Kidney epithelial cell (primary cell): ENCODE data around the gene OR10A3. TPM values are rescaled to one million over a fixed set of nuclear protein-coding genes. Genes with fewer than 3 reads are reported as not detected.
"Not testable (repeated sequence)": the region's sequence is repeated elsewhere in the genome, so short reads cannot be mapped to it uniquely, and the experiment has no call there.

Experiments used
- DNase-seq: peaks from one replicate; pipeline ENCODE4 v3.0.0-alpha.2; 2010; ENCODE audit warnings: low read depth
- H3K27me3 ChIP-seq: 2 replicates; pipeline ENCODE4 v1.6.0; 2011; ENCODE audit warnings: low read length; ENCODE audit not compliant: control insufficient read depth, insufficient read depth
- H3K36me3 ChIP-seq: 2 replicates; pipeline ENCODE4 v1.5.1; 2011; ENCODE audit warnings: low read length; ENCODE audit not compliant: control insufficient read depth, insufficient read depth
- H3K4me3 ChIP-seq: 2 replicates; pipeline ENCODE4 v1.5.1; 2011; ENCODE audit warnings: low read depth, mild to moderate bottlenecking, control low read depth, low read length
- total RNA-seq: library from RNA; depleted of rRNA; stranded (reverse); fragments of >200 nt; gene quantifications from 2 replicates; pipeline ENCODE4 v1.2.3, GENCODE V29; 2015
- TF ChIP-seq, protein P1 (sequence below): IDR thresholded peaks from 2 replicates; pipeline ENCODE4 v1.5.1; 2011; ENCODE audit warnings: mild to moderate bottlenecking, moderate library complexity, low read length, control low read depth, inconsistent platforms; ENCODE audit not compliant: insufficient read depth, poor library complexity, severe bottlenecking

OR10A3 gene, protein sequence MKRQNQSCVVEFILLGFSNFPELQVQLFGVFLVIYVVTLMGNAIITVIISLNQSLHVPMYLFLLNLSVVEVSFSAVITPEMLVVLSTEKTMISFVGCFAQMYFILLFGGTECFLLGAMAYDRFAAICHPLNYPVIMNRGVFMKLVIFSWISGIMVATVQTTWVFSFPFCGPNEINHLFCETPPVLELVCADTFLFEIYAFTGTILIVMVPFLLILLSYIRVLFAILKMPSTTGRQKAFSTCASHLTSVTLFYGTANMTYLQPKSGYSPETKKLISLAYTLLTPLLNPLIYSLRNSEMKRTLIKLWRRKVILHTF
- not detected in 2 replicates for total RNA-seq

DNA sequence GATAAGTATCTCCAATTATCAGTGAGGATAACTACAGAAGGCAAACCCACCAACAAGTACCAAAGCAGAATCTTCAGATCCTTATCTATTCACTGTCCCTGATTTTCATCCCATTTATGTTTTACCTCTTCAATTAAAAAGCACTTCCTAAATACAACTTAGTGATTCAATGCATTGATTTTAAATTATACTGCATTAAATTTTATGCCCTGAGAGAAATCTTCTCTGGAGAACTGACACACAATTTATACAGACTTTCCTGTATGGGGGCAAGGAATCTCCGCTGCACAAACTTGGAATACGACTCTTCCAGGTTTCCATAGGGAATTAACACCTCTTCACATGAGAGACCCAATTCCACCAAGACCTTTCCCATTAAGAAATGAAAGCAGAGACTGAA, at the start of gene OR10A3:
TSS of gene OR10A3 (minus strand) at position 101 of the 400 bp plus-strand sequence. CDS start 2,188 bp downstream, outside the sequence.
- TF ChIP-seq, protein P1, sequence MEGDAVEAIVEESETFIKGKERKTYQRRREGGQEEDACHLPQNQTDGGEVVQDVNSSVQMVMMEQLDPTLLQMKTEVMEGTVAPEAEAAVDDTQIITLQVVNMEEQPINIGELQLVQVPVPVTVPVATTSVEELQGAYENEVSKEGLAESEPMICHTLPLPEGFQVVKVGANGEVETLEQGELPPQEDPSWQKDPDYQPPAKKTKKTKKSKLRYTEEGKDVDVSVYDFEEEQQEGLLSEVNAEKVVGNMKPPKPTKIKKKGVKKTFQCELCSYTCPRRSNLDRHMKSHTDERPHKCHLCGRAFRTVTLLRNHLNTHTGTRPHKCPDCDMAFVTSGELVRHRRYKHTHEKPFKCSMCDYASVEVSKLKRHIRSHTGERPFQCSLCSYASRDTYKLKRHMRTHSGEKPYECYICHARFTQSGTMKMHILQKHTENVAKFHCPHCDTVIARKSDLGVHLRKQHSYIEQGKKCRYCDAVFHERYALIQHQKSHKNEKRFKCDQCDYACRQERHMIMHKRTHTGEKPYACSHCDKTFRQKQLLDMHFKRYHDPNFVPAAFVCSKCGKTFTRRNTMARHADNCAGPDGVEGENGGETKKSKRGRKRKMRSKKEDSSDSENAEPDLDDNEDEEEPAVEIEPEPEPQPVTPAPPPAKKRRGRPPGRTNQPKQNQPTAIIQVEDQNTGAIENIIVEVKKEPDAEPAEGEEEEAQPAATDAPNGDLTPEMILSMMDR, result no peak
- Histone ChIP-seq H3K36me3 (no peaks in the 10 kb centered on the region), H3K4me3 (no peak within 1 kb of the TSS), H3K27me3 (no peaks in the 10 kb centered on the region)
- no peak for DNase-seq

DNA sequence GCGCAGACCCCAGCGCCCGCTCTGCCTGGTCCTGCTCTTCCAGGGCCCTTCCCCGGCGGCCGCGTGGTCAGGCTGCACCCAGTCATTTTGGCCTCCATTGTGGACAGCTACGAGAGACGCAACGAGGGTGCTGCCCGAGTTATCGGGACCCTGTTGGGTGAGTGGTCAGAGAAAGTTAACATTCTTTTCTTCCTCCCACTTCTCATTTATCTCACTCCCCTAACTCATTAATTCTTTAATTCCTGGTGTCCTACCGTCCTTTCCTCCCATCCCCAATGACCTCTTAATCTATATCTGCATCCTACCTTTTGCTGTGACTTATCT, 46.0 kb upstream of the OR10A3 start:
- not testable (repeated sequence) for DNase-seq, H3K27me3 ChIP-seq, H3K36me3 ChIP-seq
- peak overlapping the region; percentile 91 for H3K4me3 ChIP-seq

DNA sequence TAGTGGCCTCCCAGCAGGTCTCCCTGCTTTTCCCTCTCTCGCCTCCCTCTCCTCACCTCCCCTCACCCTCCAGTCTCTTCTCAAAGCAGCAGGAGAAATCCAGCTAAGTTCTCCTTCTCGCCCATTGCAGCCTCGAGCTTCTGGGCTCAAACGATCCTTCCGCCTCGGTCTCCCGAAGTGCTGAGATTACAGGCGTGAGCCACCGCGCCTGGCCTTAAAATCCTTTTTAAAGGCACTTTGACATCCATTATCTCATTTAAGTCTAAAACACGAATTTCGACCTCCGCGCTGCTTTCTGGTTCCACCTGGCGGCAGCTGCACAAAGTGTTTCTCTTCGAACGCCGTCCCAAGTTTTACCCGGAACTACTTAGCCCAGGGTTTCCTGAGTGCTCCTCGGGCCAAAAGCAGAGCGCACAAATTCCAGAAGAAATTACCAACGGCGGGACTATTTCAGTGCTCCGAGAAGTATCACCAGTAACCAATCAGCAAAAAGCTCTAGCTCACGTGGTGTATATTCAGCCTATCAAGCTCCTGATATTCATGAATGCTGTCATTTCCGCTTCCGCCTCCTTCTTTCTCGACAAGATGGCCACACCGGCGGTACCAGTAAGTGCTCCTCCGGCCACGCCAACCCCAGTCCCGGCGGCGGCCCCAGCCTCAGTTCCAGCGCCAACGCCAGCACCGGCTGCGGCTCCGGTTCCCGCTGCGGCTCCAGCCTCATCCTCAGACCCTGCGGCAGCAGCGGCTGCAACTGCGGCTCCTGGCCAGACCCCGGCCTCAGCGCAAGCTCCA, 45.5 kb upstream of the OR10A3 start, which contains the start of gene EIF3F:
TSS of gene EIF3F (plus strand) at position 570 of the 792 bp plus-strand sequence. CDS start at position 586, 16 bp downstream.
- peak within 1 kb of the TSS; percentile 91 for H3K4me3 ChIP-seq
- TF ChIP-seq, protein P1, result peak; percentile 82
- no peaks in the 10 kb centered on the region for H3K36me3 ChIP-seq
- DNase-seq, result peak; percentile 99
- H3K27me3 ChIP-seq, result no peaks in the 10 kb centered on the region

DNA sequence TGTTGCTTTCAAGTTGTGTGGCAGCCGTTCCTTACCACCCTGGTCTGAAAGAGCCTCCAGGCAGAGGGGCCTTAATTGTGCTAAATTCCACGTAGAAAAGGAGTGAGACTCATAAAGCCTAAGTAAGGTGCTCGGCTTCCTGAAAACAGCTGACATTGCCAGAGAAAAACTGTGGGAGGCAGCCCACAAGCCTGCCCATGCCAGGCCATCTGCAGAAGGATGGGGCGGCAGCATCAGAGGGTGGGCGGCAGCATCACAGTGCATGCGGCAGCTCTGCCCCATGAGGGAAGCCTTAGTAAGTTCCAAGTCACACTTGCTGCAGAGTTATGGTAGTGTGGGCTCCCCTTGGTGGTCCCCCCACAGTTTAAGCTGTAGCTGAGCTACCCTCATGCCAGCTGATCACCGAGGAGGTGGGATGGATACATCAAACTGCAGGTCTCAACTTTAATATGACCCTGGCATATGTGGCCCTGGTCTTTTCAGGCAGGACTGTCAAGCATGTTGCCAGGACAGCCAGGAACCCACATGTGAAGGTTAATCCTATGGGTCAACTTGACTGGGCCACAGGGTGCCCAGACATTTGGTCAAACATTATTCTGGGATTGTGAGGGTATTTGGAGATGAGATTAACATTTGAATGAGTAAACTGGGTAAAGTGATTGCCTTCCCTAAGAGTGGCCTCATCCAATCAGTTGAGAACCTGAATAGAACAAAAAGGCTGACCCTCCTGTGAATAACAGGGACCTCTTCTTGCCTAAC, 42.5 kb upstream of the OR10A3 start:
- no peak overlapping the region for H3K4me3 ChIP-seq
- TF ChIP-seq, protein P1, result no peak
- H3K36me3 ChIP-seq, result no peaks in the 10 kb centered on the region
- no peaks in the 10 kb centered on the region for H3K27me3 ChIP-seq
- no peak for DNase-seq

DNA sequence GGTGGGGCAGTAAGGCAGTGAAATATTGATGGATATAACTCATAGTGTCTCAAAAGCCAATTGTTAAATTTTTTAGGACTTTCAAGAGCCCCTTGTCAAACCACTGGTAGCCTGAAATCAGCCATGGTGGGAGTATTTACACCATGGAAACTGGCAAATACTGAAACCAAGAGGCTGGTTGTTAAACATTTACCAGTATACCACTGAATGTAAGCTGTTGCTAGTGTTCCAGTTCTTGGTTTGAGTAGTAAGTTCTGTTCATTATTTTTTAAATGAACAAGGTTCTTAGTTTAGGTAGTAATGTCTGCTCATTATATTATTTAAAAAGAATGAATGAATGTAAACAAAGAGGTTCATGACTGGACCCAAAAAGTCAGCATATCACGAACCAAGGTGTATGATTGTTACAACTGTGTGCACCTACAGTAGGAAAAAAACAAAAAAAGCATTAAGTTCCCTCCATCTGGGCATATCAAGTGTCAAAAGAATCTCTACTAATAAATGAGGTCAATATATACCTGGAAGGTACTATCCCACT, 41.1 kb upstream of the OR10A3 start:
- DNase-seq, result no peak
- Histone ChIP-seq H3K4me3 (no peak overlapping the region), H3K27me3 (no peaks in the 10 kb centered on the region), H3K36me3 (no peaks in the 10 kb centered on the region)
- TF ChIP-seq, protein P1, result no peak
